OCI-LY7 (cell line): ENCODE measurements around the gene RPL12. TPM values are rescaled to one million over a fixed set of nuclear protein-coding genes. Genes with fewer than 3 reads are reported as not detected.

Source experiments
- BruUV-seq: library from RNA; stranded (reverse); fragments of 400-500 nt; replicated peaks from 2 replicates; lab custom pipeline; 2021; lab: Mats Ljungman, UMichigan
- CTCF ChIA-PET: fragments of 300-600 bp; sonication (Branson Sonifier 250); formaldehyde crosslinking; loops from one replicate; lab custom pipeline; 2022; ENCODE audit warnings: antibody characterized with exemption; ENCODE audit not compliant: unreplicated experiment; lab: Charles Lee
- POLR2A ChIA-PET: fragments of 300-600 bp; sonication (Branson Sonifier 250); formaldehyde crosslinking; loops from one replicate; lab custom pipeline; 2022; ENCODE audit warnings: antibody characterized with exemption; lab: Charles Lee
- DNase-seq: peaks from one replicate; pipeline ENCODE4 v3.0.0-alpha.2; 2015; ENCODE audit warnings: low spot score
- H2AFZ ChIP-seq: fragments of 200-600 bp; sonication (generic), shearing (Covaris generic); 2 replicates; pipeline ENCODE4 v1.6.1; 2014; ENCODE audit warnings: mild to moderate bottlenecking, antibody characterized with exemption, low read length, moderate library complexity
- H3K27ac ChIP-seq: fragments of 200-600 bp; sonication (generic); 2 replicates; pipeline ENCODE4 v1.5.1; 2014; ENCODE audit warnings: mixed run types, low read depth, mild to moderate bottlenecking, moderate library complexity, low read length, inconsistent platforms; ENCODE audit not compliant: poor library complexity, severe bottlenecking
- H3K36me3 ChIP-seq: fragments of 200-600 bp; sonication (generic); 2 replicates; pipeline ENCODE4 v1.6.1; 2014; ENCODE audit warnings: mild to moderate bottlenecking, antibody characterized with exemption, low read length, moderate library complexity, mixed read lengths; ENCODE audit not compliant: insufficient read depth
- H3K4me1 ChIP-seq: fragments of 200-600 bp; sonication (generic); 2 replicates; pipeline ENCODE4 v1.5.1; 2014; ENCODE audit warnings: mild to moderate bottlenecking, low read length; ENCODE audit not compliant: insufficient read depth, poor library complexity, severe bottlenecking
- H3K4me2 ChIP-seq: fragments of 200-600 bp; sonication (generic); 2 replicates; pipeline ENCODE4 v1.6.1; 2014; ENCODE audit warnings: mild to moderate bottlenecking, low read length
- H3K4me3 ChIP-seq: fragments of 200-600 bp; sonication (generic); 2 replicates; pipeline ENCODE4 v1.5.1; 2014; ENCODE audit warnings: mild to moderate bottlenecking, low read depth, low read length; ENCODE audit not compliant: poor library complexity, severe bottlenecking
- H3K79me2 ChIP-seq: fragments of 200-600 bp; sonication (generic); 2 replicates; pipeline ENCODE4 v1.6.1; 2016; ENCODE audit warnings: low read depth, mild to moderate bottlenecking, low read length, moderate library complexity, mixed read lengths; ENCODE audit not compliant: insufficient read depth
- H3K9me2 ChIP-seq: fragments of 200-600 bp; sonication (generic); 2 replicates; pipeline ENCODE4 v1.6.1; 2016; ENCODE audit warnings: mild to moderate bottlenecking, low read length, mixed read lengths; ENCODE audit not compliant: insufficient read depth
- H3K9me3 ChIP-seq: fragments of 200-600 bp; sonication (generic); 2 replicates; pipeline ENCODE4 v1.6.1; 2014; ENCODE audit warnings: mild to moderate bottlenecking, mixed run types, low read length, mixed read lengths
- H4K20me1 ChIP-seq: fragments of 200-600 bp; sonication (generic); 2 replicates; pipeline ENCODE4 v1.6.1; 2014; ENCODE audit warnings: mild to moderate bottlenecking, antibody characterized with exemption, low read length, moderate library complexity, mixed read lengths; ENCODE audit not compliant: insufficient read depth
- EZH2phosphoT487 ChIP-seq: fragments of 200-600 bp; sonication (generic); IDR thresholded peaks from 2 replicates; pipeline ENCODE4 v1.6.1; 2018; ENCODE audit warnings: low read depth, borderline replicate concordance, mild to moderate bottlenecking, mixed run types, antibody characterized with exemption, low read length, moderate library complexity, mixed read lengths
- intact Hi-C: fragments of 100-400 bp; cut with micrococcal nuclease; formaldehyde crosslinking; loops from one replicate; pipeline ENCODE4 v1.10.0; 2022; ENCODE audit not compliant: unreplicated experiment
- total RNA-seq, 2 experiments: library from RNA; depleted of rRNA in 1 of 2; stranded (reverse); fragments of >200 nt in 1 of 2; shearing (Covaris generic) in 1 of 2; gene quantifications; 2 replicates each; pipeline ENCODE4 v1.2.3, GENCODE V29; 2014 to 2022
- TF ChIP-seq, protein P1 (sequence below): fragments of 200-600 bp; sonication (generic); conservative IDR thresholded peaks from 2 replicates; pipeline ENCODE4 v1.5.1; 2014; ENCODE audit warnings: mild to moderate bottlenecking, antibody characterized with exemption, low read length, moderate library complexity, mixed read lengths

Gene RPL12
- total RNA-seq, 2 experiments from 2014 or later = 1,622 to 1,868 TPM

GRCh38 chr9:127402401-127403090, 48.7 kb downstream of the RPL12 start:
- TF ChIP-seq EZH2phosphoT487 = no peak
- TF ChIP-seq, protein P1, sequence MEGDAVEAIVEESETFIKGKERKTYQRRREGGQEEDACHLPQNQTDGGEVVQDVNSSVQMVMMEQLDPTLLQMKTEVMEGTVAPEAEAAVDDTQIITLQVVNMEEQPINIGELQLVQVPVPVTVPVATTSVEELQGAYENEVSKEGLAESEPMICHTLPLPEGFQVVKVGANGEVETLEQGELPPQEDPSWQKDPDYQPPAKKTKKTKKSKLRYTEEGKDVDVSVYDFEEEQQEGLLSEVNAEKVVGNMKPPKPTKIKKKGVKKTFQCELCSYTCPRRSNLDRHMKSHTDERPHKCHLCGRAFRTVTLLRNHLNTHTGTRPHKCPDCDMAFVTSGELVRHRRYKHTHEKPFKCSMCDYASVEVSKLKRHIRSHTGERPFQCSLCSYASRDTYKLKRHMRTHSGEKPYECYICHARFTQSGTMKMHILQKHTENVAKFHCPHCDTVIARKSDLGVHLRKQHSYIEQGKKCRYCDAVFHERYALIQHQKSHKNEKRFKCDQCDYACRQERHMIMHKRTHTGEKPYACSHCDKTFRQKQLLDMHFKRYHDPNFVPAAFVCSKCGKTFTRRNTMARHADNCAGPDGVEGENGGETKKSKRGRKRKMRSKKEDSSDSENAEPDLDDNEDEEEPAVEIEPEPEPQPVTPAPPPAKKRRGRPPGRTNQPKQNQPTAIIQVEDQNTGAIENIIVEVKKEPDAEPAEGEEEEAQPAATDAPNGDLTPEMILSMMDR = no peak
- H3K79me2 ChIP-seq = no peaks in the 10 kb centered on the region
- H3K36me3 ChIP-seq = no peaks in the 10 kb centered on the region
- H4K20me1 ChIP-seq = no peaks in the 10 kb centered on the region
- intact Hi-C loops = no loop called here
- H3K27ac ChIP-seq = no peak overlapping the region
- POLR2A ChIA-PET = no interaction called here
- no peak overlapping the region for H3K4me3 ChIP-seq
- no TSS peak for BruUV-seq
- no peaks in the 10 kb centered on the region for H3K9me3 ChIP-seq
- H3K4me2 ChIP-seq = no peak overlapping the region
- H3K4me1 ChIP-seq = peaks cover 5% of the 10 kb centered on the region
- H2AFZ ChIP-seq = no peak overlapping the region
- no peaks in the 10 kb centered on the region for H3K9me2 ChIP-seq
- no peak for DNase-seq
- CTCF ChIA-PET = no interaction called here

GRCh38 chr9:127399736-127400269, 51.4 kb downstream of the RPL12 start:
- no peak for DNase-seq
- H3K27ac ChIP-seq = no peak overlapping the region
- no peaks in the 10 kb centered on the region for H3K9me2 ChIP-seq
- no peaks in the 10 kb centered on the region for H3K79me2 ChIP-seq
- no peak for TF ChIP-seq EZH2phosphoT487
- TF ChIP-seq, protein P1 = no peak
- CTCF ChIA-PET = no interaction called here
- no peaks in the 10 kb centered on the region for H3K9me3 ChIP-seq
- no peak overlapping the region for H3K4me3 ChIP-seq
- peaks cover 12% of the 10 kb centered on the region for H3K4me1 ChIP-seq
- no peak overlapping the region for H3K4me2 ChIP-seq
- no peaks in the 10 kb centered on the region for H4K20me1 ChIP-seq
- POLR2A ChIA-PET = interaction anchor here (0.6 to 1.1 kb wide), 2 partner anchors 10 to 182 kb away, joined by 3 read pairs; no protein-coding TSS in a partner anchor
- intact Hi-C loops = loop anchor here (2.0 to 10.0 kb wide), 3 partner anchors 125 to 458 kb away; no protein-coding TSS in a partner anchor
- H3K36me3 ChIP-seq = no peaks in the 10 kb centered on the region
- BruUV-seq = no TSS peak
- H2AFZ ChIP-seq = no peak overlapping the region
